Activated gamma-delta T cell (primary cell): ENCODE results near the gene NDFIP2.

Source experiments
- DNase-seq: peaks from one replicate; lab custom pipeline; 2025; lab: John Stamatoyannopoulos, UW

NDFIP2 gene

GRCh38 chr13:79497064-79497463 lies 16.1 kb downstream of the NDFIP2 start:
- DNase-seq: no peak

DNA sequence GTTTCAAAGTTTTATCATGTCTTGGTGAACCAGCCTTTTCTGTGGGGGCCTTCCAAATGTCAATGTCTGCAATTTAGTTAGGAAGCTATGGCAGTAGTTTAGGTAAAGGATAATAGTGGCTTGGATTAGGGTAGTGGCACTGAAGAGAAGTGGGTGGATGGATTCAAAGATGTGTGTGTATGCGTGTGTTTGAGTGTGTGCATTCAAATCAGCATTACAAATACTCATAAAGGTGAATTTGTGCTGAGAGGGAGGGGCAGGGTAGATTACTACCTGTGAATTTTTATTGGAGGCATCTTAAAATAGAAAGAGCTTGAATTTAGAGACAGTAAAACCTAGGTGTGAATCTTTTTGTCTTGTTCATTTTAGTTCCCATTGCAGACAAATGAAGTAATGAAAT lies 16.9 kb downstream of the NDFIP2 start:
- no peak for DNase-seq

- DNase-seq: no peak
These were observed 19.9 kb downstream of the NDFIP2 start for GRCh38 chr13:79500829-79501228.

GRCh38 chr13:79501538-79502232 lies 20.7 kb downstream of the NDFIP2 start:
- DNase-seq: no peak

DNA sequence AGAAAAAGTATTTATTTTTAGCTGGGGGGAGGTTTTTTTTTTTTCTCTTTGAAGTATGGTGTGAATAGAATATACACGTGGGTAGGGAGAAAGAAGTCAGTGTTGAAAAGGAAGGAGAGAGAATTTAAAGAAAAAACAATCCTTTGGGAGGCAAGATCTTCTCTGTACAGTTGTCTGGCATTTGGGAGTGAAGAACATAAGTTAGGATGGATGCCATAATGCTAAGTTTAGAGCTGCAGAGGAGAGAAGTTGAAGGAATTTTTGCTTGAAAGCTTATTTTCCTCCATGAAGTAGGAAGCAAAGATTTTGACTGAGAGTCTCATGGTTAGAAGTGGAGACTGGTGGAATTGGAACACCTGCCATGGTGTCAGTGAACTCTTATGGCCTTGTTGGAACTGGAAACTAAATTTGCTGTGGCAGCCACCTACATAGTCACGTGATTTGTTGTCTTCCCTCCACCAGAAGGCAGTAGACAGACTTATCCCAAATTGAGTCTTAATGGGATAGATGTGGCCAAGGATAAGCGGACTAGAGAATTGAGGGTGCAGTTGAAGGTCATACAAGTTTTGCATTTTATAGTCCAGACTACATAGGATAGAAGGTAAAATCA lies 22.0 kb downstream of the NDFIP2 start:
- no peak for DNase-seq

DNA sequence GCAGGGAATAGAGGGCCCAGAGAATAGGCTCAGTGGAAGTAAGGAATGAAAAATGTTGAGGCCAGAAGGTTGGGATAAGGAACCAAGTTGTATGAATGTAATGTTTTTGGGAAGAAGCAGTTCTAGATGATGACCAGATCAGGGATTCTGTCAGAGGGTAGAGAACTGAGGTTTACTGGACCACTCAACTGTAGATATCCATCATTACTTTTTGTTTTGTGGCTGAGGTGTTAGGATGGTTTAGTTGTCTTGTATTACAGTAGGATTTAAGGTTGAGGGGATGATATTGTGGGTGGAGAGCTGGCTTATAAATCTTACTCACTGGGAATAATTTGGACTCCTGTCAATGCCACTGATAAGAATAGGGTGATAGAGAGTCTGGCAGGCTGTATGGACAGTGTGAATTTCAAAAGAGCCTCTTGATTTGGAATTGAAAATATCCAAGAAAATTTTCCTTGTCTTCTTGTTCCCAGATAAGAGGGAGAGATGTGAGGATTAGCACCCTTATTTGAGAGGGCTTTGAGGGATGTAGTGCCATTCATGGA lies 22.6 kb downstream of the NDFIP2 start:
- no peak for DNase-seq

DNA sequence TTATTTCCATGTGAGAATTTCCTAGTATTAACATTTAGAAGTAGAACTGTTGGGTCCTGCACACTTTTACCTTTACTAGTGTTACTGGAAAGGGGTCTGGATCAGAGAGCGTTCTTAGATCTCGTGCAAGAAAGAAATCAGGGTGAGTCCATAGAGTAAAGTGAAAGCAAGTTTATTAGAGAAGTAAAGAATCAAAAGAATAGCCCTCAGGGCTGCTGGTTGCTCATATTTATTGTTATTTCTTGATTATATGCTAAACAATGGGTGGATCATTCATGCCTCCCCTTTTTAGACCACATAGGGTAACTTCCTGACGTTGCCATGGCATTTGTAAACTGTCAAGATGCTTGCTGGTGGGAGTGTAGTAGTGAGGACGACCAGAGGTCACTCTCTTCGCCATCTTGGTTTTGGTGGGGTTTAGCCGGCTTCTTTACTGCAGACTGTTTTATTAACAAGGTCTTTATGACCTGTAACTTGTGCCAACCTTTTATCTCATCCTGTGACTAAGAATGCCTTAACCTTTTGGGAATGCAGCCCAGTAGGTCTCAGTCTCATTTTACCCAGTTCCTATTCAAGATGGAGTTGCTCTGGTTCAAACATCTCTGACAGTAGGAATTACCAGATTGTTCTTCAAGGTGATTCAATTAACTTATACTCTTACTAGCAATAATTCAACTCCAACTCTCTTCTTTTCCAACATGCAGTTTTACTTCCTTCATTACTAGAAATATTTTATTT lies 27.4 kb downstream of the NDFIP2 start:
- no peak for DNase-seq

GRCh38 chr13:79511611-79512010 lies 30.7 kb downstream of the NDFIP2 start:
- DNase-seq: no peak

DNA sequence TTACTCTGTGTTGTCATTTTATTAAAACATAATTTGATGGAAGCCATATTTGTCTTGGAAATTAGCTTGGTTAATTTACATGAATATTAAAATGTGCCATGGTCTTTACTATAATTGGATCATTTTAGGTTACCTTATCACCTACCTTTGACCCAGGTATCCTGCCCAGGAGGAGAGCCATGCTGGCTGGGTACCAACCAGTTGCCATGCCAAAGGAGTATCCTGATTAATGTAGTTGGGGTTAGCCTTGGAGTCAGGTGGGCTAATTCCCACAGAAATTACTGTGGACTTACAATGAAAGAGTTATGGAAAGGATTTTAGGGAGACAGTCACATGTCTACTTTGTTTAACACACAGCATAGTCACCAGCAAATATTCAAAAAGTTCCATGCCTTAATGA lies 32.0 kb downstream of the NDFIP2 start:
- no peak for DNase-seq

GRCh38 chr13:79516595-79516994 lies 35.6 kb downstream of the NDFIP2 start:
- no peak for DNase-seq

DNA sequence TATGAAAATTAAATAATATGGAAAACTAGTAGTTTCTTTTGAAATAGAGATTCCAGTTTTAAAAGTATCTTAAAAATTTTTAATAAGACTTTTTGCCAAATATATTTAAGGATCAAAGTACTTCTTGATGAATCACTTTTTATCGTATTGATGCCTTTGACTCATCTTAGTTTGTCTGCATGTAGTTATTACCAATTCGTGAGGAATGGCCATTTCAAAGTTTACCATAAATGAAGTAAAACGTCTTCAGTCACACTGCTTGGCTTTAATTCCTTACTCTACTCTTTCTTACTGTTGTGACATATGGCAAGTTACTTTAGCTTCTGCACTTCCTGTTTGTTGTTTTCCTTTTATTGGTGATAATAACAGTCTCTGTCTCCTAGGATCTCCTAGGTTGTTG lies 38.3 kb downstream of the NDFIP2 start:
- DNase-seq: no peak

DNA sequence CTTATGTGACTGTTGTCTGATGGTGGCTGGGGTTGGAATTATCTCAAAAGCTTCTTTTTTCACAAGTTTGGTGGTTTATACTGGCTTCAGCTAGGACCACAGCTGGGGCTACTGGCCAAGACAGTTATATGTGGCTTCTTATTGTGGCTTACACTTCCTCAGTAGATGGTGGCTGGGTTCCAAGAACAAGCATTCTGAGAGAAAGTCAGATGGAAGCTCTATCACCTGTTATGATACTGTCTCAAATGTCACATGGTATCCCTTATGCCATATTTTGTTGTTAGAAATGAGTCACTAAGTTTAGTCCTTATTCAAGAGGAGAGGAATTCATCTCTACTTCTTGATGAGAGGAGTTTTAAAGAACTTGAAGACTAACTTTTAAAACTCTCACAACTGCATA lies 41.6 kb downstream of the NDFIP2 start:
- DNase-seq: no peak

DNA sequence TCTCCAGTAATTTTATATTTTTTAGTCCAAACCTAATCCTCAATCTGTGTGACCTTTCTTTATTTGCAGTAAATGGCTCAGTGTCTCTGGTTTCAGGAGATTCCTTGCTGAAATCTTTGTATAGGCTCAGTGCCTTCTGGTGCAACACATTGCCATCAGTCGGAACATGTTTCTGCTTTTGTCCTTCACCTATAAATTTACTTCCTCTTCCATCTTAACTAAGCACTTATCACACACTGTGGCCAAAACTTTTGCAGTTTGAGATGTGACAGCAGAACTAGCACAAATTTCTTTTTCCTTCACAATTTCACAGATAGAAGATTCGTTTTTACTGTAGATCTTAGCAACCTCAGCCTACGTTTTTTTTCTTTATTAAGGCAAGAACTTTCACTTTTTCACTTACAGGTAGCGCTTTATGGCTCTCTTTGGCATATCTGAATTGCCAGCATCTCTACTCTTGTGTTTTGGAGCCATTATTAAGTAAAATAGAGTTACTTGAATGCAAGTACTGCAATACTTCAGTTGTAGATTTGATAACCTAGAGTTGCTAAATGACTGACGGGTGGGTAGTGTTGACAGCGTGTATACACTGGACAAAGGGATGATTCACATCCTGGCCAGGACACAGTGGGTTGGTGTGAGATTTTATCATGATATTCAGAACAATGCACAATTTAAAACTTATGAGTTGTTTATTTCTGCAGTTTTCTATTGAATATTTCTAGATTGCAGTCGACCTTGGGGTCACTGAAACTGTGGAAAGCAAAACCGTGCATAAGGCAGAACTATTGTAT lies 44.3 kb downstream of the NDFIP2 start:
- DNase-seq: no peak

DNA sequence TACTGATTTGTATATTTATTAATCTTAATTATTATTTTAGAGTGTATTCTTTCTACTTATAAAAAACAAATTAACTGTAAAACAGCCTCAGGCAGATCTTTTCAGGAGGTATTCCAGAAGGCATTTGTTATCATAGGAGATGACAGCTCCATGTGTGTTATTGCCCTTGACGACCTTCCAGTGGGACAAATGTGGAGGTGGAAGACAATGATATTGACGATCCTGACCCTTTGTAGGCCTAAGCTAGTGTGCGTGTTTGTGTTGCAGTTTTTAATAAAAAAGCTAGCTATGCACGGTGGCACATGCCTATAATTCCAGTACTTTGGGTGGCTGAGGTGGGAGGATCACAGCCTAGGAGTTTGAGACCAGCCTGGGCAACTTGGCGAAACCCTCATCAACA lies 46.7 kb downstream of the NDFIP2 start:
- DNase-seq: no peak

DNA sequence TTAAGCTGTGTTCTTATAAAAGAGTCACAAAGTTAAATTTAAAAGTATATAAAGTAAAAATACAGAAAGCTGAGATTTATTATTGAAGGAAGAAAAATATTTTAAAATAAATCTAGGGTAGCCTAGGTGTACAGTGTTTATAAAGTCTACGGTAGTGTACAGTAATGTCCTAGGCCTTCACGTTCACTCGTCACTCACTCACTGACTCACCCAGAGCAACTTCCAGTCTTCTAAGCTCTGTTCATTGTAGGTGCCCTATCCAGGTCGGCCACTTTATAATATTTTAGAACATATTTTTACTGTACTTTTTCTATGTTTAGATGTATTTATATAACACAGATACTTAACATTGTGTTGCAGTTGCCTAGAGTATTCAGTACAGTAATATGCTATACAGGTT lies 47.4 kb downstream of the NDFIP2 start:
- DNase-seq: no peak

- no peak for DNase-seq
These were observed 47.8 kb downstream of the NDFIP2 start for GRCh38 chr13:79528759-79529191.

GRCh38 chr13:79529817-79530216 lies 48.9 kb downstream of the NDFIP2 start:
- no peak for DNase-seq

DNA sequence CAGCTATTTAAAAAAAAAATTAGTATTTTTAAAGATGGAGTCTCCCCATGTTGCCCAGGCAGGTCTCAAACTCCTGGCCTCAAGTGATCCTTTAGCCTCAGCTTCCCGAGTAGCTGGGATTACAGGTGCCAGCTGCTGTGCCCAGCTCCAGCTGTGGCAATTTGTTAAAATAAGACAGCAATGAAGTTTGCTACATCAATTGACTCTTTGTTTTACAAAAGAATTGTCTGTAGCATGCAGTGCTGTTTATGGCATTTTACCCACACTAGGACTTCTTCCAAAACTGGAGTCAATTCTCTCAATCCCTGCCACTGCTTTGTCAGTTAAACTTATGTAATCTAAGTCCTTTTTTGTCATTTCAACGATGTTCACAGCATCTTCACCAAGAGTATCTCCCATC lies 49.3 kb downstream of the NDFIP2 start:
- DNase-seq: no peak

DNA sequence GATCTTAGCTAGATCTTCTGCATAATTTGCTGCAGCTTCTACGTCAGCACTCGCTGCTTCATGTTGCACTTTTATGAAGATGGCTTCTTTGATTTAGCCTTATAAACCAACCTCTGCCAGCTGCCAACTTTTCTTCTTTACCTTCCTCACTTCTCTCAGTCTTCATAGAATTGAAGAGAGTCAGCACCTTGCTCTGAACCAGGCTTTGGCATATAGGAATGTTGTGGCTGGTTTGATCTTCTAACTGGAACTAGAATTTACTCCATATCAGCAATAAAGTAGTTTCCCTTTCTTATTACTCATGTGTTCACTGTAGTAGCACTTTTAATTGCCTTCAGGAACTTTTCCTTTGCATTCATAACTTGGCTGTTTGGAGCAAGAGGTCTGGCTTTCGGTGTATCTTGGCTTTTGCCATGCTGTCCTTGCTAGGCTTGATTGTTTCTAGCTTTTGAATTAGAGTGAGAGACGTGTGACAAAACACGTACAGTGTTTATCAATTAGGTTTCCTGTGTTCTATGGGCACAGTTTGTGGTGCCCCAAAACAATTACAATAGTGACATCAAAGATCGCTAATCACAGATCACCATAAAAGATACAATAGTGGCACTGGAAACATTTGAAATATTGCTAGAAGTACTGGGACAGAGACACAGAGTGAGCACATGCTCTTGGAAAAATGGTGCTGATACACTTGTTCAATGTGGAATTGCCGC lies 50.7 kb downstream of the NDFIP2 start:
- DNase-seq: no peak

- no peak for DNase-seq
These were observed 51.6 kb downstream of the NDFIP2 start for GRCh38 chr13:79532576-79532975.

DNA sequence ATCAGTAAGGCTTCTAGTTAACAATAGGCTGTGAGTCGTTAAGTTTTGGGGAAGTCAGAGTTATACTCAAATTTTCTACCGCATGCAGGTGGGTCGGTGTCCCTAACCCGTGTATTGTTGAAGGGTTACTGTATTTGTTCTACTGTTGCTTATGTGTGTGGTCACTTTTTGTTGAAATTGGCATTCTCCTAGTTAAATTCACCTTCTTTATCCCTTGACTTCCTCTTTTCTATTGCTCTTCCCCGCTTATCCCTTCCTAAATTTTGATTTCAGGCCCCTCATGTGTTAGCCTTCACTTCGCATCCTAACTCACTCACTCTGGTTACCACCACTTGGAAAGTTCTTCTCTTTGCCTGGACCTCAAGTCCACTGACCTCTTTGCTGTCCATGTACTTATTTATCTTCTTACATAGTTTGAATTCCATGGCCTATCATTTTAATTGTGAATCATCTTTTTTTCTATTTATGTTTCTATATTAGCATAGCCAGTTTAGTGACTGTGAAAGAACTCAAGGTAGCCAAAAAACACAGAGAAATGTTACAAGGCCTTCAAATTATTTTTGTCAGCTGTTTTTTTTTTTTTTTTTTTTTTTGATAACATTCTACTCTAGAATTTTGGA lies 52.9 kb downstream of the NDFIP2 start:
- DNase-seq: no peak
